ENCODE data around the gene APBB2. TPM values are rescaled to one million over a fixed set of nuclear protein-coding genes. Genes with fewer than 3 reads are reported as not detected.

Gene APBB2
- total and polyA plus RNA-seq, 12 donors, result 5.2 to 35.4 (median 26.3) TPM

DNA sequence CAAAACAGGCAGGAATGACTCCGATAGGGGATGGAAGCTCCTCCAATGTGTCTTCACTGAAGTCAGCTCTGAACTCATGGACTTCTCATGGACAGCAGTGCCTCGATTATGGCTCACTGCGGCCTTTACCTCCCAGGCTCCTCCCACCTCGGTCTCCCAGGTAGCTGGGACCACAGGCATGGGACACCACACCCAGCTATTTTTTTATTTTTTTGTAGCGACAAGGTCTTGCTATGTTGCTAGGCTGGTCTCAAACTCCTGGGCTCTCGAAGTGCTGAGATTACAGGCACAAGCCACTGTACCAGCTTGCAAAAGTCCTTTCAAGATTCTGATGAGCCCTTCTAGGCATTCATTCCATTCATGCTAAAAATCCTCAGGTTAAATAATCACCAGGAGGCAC, 283.1 kb downstream of the APBB2 start:
- H3K27ac ChIP-seq, result no peak overlapping the region
- H3K4me3 ChIP-seq, result no peak overlapping the region
- H3K9me3 ChIP-seq, result no peaks in the 10 kb centered on the region
- no peaks in the 10 kb centered on the region for H3K27me3 ChIP-seq
- TF ChIP-seq, protein P1, sequence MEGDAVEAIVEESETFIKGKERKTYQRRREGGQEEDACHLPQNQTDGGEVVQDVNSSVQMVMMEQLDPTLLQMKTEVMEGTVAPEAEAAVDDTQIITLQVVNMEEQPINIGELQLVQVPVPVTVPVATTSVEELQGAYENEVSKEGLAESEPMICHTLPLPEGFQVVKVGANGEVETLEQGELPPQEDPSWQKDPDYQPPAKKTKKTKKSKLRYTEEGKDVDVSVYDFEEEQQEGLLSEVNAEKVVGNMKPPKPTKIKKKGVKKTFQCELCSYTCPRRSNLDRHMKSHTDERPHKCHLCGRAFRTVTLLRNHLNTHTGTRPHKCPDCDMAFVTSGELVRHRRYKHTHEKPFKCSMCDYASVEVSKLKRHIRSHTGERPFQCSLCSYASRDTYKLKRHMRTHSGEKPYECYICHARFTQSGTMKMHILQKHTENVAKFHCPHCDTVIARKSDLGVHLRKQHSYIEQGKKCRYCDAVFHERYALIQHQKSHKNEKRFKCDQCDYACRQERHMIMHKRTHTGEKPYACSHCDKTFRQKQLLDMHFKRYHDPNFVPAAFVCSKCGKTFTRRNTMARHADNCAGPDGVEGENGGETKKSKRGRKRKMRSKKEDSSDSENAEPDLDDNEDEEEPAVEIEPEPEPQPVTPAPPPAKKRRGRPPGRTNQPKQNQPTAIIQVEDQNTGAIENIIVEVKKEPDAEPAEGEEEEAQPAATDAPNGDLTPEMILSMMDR (IDR thresholded peaks at IDR 0.05), result no peak
- ATAC-seq, result no peak
- no peak for DNase-seq
- peaks cover 0 to 19% (median 5%) of the 10 kb centered on the region in 9 donors for H3K4me1 ChIP-seq
- H3K36me3 ChIP-seq, result peaks cover 0 to 75% (median 0%) of the 10 kb centered on the region in 9 donors
- intact Hi-C loops (cut with DNase I), result no loop called here
- 90 to 96% methylated on average over 6 of the region's 6 CpGs for WGBS, 2 donors

DNA sequence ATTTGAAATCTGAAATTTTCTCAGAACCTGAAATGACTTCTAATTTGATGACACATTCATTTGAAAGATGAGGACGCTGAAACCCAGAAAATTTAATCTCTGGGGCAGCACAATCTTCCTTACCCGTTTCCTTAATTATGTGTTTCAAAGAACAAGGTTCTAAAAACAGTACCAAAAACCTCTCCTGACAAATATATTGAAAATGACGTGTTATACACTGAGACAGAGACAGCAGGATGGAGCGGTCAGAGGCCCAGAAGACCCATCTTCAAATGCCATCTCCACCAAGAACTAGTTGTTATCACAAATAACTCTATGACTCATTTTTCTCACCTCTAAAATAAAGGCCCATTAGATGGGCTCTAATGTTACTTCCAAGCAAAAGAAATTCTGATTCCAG, 287.3 kb downstream of the APBB2 start:
- WGBS, 2 donors, result 79 to 84% methylated on average over 4 of the region's 4 CpGs
- ATAC-seq, result no peak

DNA sequence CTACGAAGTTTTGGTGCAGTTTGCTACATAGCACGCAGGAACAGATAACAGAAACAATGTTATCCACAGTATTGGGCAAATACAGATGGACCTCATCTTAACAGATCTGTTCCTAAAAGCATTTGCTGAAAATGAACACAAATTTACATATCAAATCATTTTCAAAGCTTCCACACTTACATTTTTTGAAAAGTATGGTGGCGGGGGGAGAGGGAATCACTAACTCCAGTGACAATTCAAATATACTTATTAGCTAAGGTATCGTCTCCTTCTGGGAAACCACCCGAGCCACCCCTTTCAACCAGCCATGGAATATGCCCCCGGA, 289.6 kb downstream of the APBB2 start:
- WGBS, 2 donors, result 88% methylated on average over 6 of the region's 6 CpGs
- Histone ChIP-seq H3K4me3 (no peak overlapping the region), H3K36me3 (peaks cover 0 to 59% (median 4%) of the 10 kb centered on the region in 9 donors), H3K4me1 (peaks cover 0 to 19% (median 5%) of the 10 kb centered on the region in 9 donors), H3K27ac (no peak overlapping the region), H3K9me3 (no peaks in the 10 kb centered on the region), H3K27me3 (no peaks in the 10 kb centered on the region)
- ATAC-seq, result no peak
- TF ChIP-seq, protein P1 (IDR thresholded peaks at IDR 0.05), result peak in 2 of 9 donors; percentile 1 to 3
- no peak for DNase-seq
- intact Hi-C loops (cut with DNase I), result loop anchor here in 9 of 10 donors (5.0 to 10.0 kb wide), 4 partner anchors 53 to 293 kb away; partner anchors contain the start of gene APBB2 (in 1 of the 9)

More for the DNA sequence above, 287.3 kb downstream of the APBB2 start:
- H3K27me3 ChIP-seq, result no peaks in the 10 kb centered on the region
- no peak overlapping the region for H3K27ac ChIP-seq
- intact Hi-C loops (cut with DNase I), result loop anchor here in 9 of 10 donors (1.0 to 10.0 kb wide), 7 partner anchors 50 to 290 kb away; partner anchors contain the start of gene APBB2 (in 4 of the 9)
- no peak for DNase-seq
- TF ChIP-seq, protein P1 (IDR thresholded peaks at IDR 0.05), result no peak
- peaks cover 0 to 56% (median 4%) of the 10 kb centered on the region in 9 donors for H3K36me3 ChIP-seq
- H3K9me3 ChIP-seq, result no peaks in the 10 kb centered on the region
- peaks cover 0 to 19% (median 5%) of the 10 kb centered on the region in 9 donors for H3K4me1 ChIP-seq
- no peak overlapping the region for H3K4me3 ChIP-seq

DNA sequence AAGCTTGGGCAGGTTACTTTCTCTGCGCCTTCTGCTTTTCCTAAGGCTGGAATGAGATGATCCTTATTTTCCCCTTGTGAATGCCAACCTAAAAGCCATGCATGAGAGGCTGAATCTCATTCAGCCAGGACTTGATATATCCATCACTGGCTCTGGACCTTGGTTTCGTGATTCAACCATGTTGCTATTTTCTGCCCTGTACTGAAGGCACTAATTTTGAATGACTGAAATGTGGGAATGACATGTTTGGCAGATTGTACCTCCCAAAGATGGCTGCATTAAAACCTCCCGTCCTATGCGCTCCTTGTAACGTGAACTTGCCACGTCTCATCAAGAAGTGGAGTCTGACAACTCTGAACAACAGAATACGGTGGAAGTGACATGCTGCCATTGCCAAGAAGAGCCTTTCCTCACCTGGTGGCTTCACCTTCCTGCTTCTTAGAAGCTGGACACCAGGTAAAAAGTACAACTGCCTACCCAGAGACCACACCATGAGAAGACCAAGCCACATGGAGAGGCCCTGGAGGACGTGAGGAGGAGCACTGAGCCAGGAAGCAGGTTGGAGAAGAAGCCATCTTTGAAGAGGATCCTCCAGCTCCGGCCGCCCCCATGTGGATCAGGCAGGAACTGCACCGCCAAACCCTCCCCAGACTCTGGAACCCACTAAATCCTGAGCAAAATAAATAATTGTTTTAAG, 290.1 kb downstream of the APBB2 start:
- ATAC-seq (peak in 7 of 8 donors; percentile 52 to 60 (median 54)), DNase-seq (peak; percentile 35 to 66)
- H3K4me1 ChIP-seq, result peaks cover 0 to 19% (median 5%) of the 10 kb centered on the region in 9 donors
- H3K36me3 ChIP-seq, result peaks cover 0 to 58% (median 4%) of the 10 kb centered on the region in 9 donors
- H3K9me3 ChIP-seq, result no peaks in the 10 kb centered on the region
- peak overlapping the region in 1 of 10 donors; percentile 24 for H3K27ac ChIP-seq
- H3K27me3 ChIP-seq, result no peaks in the 10 kb centered on the region
- TF ChIP-seq, protein P1 (IDR thresholded peaks at IDR 0.05), result peak; percentile 74 to 95 (median 79)
- no peak overlapping the region for H3K4me3 ChIP-seq
- 76 to 81% methylated on average over 11 of the region's 11 CpGs for WGBS, 2 donors
- intact Hi-C loops (cut with DNase I), result loop anchor here in 2 of 10 donors (5.0 to 10.0 kb wide), 2 partner anchors 189 to 293 kb away; no protein-coding TSS in a partner anchor

Measured in heart right ventricle (tissue), 16 donors.